Fibroblast of lung (primary cell): ENCODE data around the gene ASTN2.

Source experiments
- EZH2 ChIP-seq: IDR thresholded peaks from 2 replicates; pipeline ENCODE4 v1.5.1; 2012; ENCODE audit warnings: low read length, control low read depth, mild to moderate bottlenecking; ENCODE audit errors: missing control alignments
- TF ChIP-seq, protein P1 (sequence below), 2 donors: IDR thresholded peaks in 1 of 2; conservative IDR thresholded peaks in 1 of 2; 1 replicate in 1 of 2; 2 replicates in 1 of 2; pipeline ENCODE4 v1.5.1; 2011 to 2012; ENCODE audit warnings: low read length in 2 of 2, control low read depth in 1 of 2, inconsistent platforms in 1 of 2, low read depth in 1 of 2, mild to moderate bottlenecking in 1 of 2

DNA sequence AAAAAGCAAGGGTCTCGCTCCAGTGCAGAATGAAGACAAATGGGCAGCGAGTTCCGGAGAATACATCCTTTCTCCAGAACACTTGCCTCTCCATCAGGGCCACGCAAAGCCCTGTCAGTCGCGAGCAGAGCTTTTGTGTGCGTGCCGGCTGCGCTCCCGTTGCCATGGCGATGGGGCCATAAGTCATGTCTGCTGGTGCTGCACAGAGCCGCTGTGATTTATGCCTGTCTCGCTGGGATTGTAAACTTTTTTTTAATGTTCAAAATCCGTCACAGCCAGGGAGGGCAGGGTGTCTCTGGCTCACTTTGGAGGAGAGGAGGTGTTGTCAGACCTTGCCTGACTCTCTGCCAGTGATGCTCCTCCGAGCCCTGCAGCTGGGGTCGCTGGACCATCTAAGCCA, 455.0 kb downstream of the ASTN2 start:
- TF ChIP-seq, protein P1, sequence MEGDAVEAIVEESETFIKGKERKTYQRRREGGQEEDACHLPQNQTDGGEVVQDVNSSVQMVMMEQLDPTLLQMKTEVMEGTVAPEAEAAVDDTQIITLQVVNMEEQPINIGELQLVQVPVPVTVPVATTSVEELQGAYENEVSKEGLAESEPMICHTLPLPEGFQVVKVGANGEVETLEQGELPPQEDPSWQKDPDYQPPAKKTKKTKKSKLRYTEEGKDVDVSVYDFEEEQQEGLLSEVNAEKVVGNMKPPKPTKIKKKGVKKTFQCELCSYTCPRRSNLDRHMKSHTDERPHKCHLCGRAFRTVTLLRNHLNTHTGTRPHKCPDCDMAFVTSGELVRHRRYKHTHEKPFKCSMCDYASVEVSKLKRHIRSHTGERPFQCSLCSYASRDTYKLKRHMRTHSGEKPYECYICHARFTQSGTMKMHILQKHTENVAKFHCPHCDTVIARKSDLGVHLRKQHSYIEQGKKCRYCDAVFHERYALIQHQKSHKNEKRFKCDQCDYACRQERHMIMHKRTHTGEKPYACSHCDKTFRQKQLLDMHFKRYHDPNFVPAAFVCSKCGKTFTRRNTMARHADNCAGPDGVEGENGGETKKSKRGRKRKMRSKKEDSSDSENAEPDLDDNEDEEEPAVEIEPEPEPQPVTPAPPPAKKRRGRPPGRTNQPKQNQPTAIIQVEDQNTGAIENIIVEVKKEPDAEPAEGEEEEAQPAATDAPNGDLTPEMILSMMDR (conservative IDR thresholded peaks at IDR 0.05 in 1 of 2, IDR thresholded peaks at IDR 0.05 in 1 of 2; ENCODE audit: low read depth in 1 of 2, low read length in 2 of 2), result no peak
- TF ChIP-seq EZH2, result no peak
